NCI-H526 treated with DMSO at 0.1 percent for 48 hours (cell line): ENCODE results near the gene DAPP1.

Experiments
- DNase-seq: peaks from one replicate; lab custom pipeline; 2025; lab: John Stamatoyannopoulos, UW

DAPP1 gene

GRCh38 chr4:99915449-99915848, 98.8 kb downstream of the DAPP1 start:
- DNase-seq = no peak

GRCh38 chr4:99917575-99917974, 100.9 kb downstream of the DAPP1 start:
- DNase-seq = no peak

GRCh38 chr4:99918656-99919055, 102.0 kb downstream of the DAPP1 start:
- no peak for DNase-seq
